ENCODE data around the gene PGGHG. TPM values are rescaled to one million over a fixed set of nuclear protein-coding genes. Genes with fewer than 3 reads are reported as not detected.
A peak's percentile ranks its signal among the peaks of the same experiment; 100 is the strongest.
"Not testable (repeated sequence)": the region's sequence is repeated elsewhere in the genome, so short reads cannot be mapped to it uniquely, and the experiment has no call there.

PGGHG gene
- total RNA-seq, 1 donor from 2014 or later = 2.6 TPM

DNA sequence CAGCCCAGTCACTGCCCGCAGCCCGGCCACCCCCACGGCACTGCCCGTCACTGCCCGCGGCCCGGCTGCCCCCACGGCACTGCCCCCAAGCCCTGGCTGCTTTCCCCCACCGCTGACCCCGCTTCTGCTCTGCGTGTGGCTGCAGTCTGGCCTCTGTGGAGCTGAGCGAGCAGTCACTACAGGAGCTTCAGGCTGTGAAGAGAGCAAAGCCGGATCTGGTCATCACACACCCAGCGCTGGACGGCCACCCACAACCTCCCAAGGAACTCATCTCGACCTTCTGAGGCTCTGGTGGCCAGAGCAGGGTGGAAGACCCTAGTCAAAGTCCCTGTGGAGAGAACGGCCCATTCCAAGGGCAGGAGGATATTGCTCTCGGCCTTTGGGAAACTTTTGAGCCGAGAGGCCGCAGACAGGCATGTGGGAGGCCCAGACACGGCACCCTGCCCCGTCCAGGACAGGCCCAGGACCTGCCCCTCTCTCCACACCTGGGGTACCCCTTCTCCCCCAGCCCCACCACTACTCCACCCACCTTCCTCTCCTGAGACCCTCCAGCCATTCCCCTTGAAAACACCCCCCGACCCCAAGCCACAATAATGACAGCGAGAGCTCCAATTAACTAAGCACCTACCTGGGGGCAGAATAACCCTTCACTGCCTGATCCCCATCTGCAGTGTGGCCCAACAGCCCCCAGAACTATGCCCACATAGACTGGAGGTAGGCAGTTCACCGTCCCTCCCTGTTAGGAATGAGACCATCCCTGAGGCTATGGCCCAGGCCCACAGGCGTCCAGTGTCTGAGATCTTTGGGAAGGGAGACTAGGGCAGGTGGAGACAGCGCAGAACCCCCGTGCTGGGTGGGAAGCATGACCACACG is 3.7 kb upstream of the PGGHG start:
- no peaks in the 10 kb centered on the region for H3K9me3 ChIP-seq (ENCODE audit: control insufficient read depth in 3 of 3, low read length in 3 of 3)
- H3K9ac ChIP-seq (ENCODE audit: low read depth in 1 of 3, low read length in 3 of 3) = no peak overlapping the region
- no peak overlapping the region for H3K4me3 ChIP-seq (ENCODE audit: low read length in 3 of 3)
- H3K27me3 ChIP-seq (ENCODE audit: control insufficient read depth in 3 of 3, insufficient read depth in 3 of 3, low read length in 3 of 3) = peaks cover 66 to 71% (median 70%) of the 10 kb centered on the region in 3 donors
- H3K27ac ChIP-seq (ENCODE audit: low read depth, low read length) = no peak overlapping the region
- peaks cover 5 to 26% (median 21%) of the 10 kb centered on the region in 3 donors for H3K4me1 ChIP-seq (ENCODE audit: control insufficient read depth in 3 of 3, insufficient read depth in 3 of 3, low read length in 3 of 3)
- H3K36me3 ChIP-seq (ENCODE audit: control insufficient read depth in 3 of 3, insufficient read depth in 3 of 3, low read length in 3 of 3) = no peaks in the 10 kb centered on the region

DNA sequence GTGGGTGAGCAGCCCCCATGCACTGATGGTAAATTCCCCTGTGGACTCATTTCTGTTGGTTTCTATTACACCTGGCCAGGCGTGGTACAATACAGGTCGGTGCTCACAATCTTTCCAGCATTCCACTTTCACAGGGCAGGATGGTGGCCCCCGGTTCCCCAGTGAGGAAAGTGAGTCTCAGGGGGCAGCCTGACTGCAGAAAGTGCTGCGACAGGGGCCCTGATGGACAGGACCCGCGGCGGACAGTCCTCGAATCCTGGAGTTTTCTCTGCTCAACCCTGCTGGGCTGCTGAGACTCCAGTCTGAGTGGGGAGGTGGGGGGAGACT is 3.1 kb upstream of the PGGHG start:
- Histone ChIP-seq H3K36me3 (ENCODE audit: control insufficient read depth in 3 of 3, insufficient read depth in 3 of 3, low read length in 3 of 3) (no peaks in the 10 kb centered on the region), H3K9ac (ENCODE audit: low read depth in 1 of 3, low read length in 3 of 3) (no peak overlapping the region), H3K27me3 (ENCODE audit: control insufficient read depth in 3 of 3, insufficient read depth in 3 of 3, low read length in 3 of 3) (peaks cover 60 to 65% (median 64%) of the 10 kb centered on the region in 3 donors), H3K4me1 (ENCODE audit: control insufficient read depth in 3 of 3, insufficient read depth in 3 of 3, low read length in 3 of 3) (peaks cover 3 to 27% (median 20%) of the 10 kb centered on the region in 3 donors), H3K4me3 (ENCODE audit: low read length in 3 of 3) (no peak overlapping the region), H3K9me3 (ENCODE audit: control insufficient read depth in 3 of 3, low read length in 3 of 3) (no peaks in the 10 kb centered on the region), H3K27ac (ENCODE audit: low read depth, low read length) (no peak overlapping the region)

DNA sequence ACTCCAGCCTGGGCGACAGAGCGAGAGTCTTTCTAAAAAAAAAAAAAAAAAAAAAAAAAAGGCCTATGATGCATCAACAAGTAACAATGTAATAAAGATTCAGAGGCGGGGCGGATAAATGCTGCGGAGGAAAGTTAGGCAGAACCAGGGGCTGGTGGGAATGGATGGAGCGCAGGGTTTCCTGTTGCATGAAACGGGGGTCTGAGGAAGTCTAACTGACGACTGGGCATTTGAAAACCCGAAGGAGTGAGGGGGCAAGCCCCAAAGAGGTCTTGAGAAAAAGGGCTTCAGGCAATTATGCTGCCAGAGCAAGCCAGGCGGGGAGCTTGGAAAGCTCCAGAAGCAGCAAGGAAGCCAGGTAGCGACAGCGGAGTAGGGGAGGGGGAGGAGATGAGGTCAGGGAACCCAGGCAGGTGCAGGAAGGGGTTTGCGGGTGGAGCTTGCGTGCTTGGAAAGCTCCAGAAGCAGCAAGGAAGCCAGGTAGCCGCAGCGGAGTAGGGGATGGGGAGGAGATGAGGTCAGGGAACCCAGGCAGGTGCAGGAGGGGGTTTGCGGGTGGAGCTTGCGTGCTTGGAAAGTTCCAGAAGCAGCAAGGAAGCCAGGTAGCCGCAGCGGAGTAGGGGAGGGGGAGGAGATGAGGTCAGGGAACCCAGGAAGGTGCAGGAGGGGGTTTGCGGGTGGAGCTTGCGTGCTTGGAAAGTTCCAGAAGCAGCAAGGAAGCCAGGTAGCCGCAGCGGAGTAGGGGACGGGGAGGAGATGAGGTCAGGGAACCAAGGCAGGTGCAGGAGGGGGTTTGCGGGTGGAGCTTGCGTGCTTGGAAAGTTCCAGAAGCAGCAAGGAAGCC is 1.7 kb upstream of the PGGHG start:
- not testable (repeated sequence) for H3K4me3 ChIP-seq (ENCODE audit: low read length in 3 of 3); H3K27ac ChIP-seq (ENCODE audit: low read depth, low read length); H3K9ac ChIP-seq (ENCODE audit: low read depth in 1 of 3, low read length in 3 of 3); H3K36me3 ChIP-seq (ENCODE audit: control insufficient read depth in 3 of 3, insufficient read depth in 3 of 3, low read length in 3 of 3); H3K9me3 ChIP-seq (ENCODE audit: control insufficient read depth in 3 of 3, low read length in 3 of 3)
- peaks cover 46 to 51% (median 50%) of the 10 kb centered on the region in 3 donors for H3K27me3 ChIP-seq (ENCODE audit: control insufficient read depth in 3 of 3, insufficient read depth in 3 of 3, low read length in 3 of 3)
- H3K4me1 ChIP-seq (ENCODE audit: control insufficient read depth in 3 of 3, insufficient read depth in 3 of 3, low read length in 3 of 3) = peaks cover 0 to 19% (median 13%) of the 10 kb centered on the region in 3 donors

- Histone ChIP-seq H3K9ac (ENCODE audit: low read depth in 1 of 3, low read length in 3 of 3) (peak overlapping the region; percentile 19 to 64 (median 33)), H3K27me3 (ENCODE audit: control insufficient read depth in 3 of 3, insufficient read depth in 3 of 3, low read length in 3 of 3) (peaks cover 39 to 44% (median 43%) of the 10 kb centered on the region in 3 donors), H3K36me3 (ENCODE audit: control insufficient read depth in 3 of 3, insufficient read depth in 3 of 3, low read length in 3 of 3) (no peaks in the 10 kb centered on the region), H3K4me1 (ENCODE audit: control insufficient read depth in 3 of 3, insufficient read depth in 3 of 3, low read length in 3 of 3) (peaks cover 0 to 19% (median 13%) of the 10 kb centered on the region in 3 donors), H3K9me3 (ENCODE audit: control insufficient read depth in 3 of 3, low read length in 3 of 3) (no peaks in the 10 kb centered on the region), H3K27ac (ENCODE audit: low read depth, low read length) (no peak overlapping the region), H3K4me3 (ENCODE audit: low read length in 3 of 3) (peak overlapping the region; percentile 52 to 61 (median 60))
Observed at GRCh38 chr11:287821-288477, 977 bp upstream of the PGGHG start.

DNA sequence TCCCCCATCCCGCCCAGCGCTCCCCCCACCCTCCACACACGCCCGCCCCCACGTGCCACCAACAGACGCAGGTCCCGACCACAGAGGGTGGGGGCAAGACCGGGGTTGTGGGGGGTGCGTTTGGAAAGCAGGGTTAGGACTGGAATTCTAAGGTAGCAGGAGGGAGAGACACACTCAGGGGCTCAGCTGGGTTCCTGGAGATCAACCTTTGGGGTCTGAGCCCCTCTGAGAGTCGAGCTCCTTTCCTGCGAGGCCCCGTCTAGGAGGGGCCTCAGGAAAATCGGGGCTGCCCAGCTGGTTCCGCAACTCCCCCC is 429 bp downstream of the PGGHG start:
- H3K9ac ChIP-seq (ENCODE audit: low read depth in 1 of 3, low read length in 3 of 3) = peak overlapping the region in 1 of 3 donors; percentile 38
- H3K9me3 ChIP-seq (ENCODE audit: control insufficient read depth in 3 of 3, low read length in 3 of 3) = no peaks in the 10 kb centered on the region

GRCh38 chr11:289712-290620 is 1.0 kb downstream of the PGGHG start:
- H3K36me3 ChIP-seq (ENCODE audit: control insufficient read depth in 3 of 3, insufficient read depth in 3 of 3, low read length in 3 of 3) = peaks cover 0 to 2% (median 0%) of the 10 kb centered on the region in 3 donors
- H3K9me3 ChIP-seq (ENCODE audit: control insufficient read depth in 3 of 3, low read length in 3 of 3) = no peaks in the 10 kb centered on the region
- H3K27ac ChIP-seq (ENCODE audit: low read depth, low read length) = no peak overlapping the region
- H3K4me1 ChIP-seq (ENCODE audit: control insufficient read depth in 3 of 3, insufficient read depth in 3 of 3, low read length in 3 of 3) = peaks cover 0 to 19% (median 13%) of the 10 kb centered on the region in 3 donors
- H3K27me3 ChIP-seq (ENCODE audit: control insufficient read depth in 3 of 3, insufficient read depth in 3 of 3, low read length in 3 of 3) = peaks cover 28 to 35% (median 30%) of the 10 kb centered on the region in 3 donors
- peak overlapping the region in 1 of 3 donors; percentile 38 for H3K9ac ChIP-seq (ENCODE audit: low read depth in 1 of 3, low read length in 3 of 3)
- H3K4me3 ChIP-seq (ENCODE audit: low read length in 3 of 3) = peak overlapping the region in 1 of 3 donors; percentile 41

More for the DNA sequence above, 429 bp downstream of the PGGHG start:
- Histone ChIP-seq H3K36me3 (ENCODE audit: control insufficient read depth in 3 of 3, insufficient read depth in 3 of 3, low read length in 3 of 3) (no peaks in the 10 kb centered on the region), H3K27me3 (ENCODE audit: control insufficient read depth in 3 of 3, insufficient read depth in 3 of 3, low read length in 3 of 3) (peaks cover 32 to 36% (median 32%) of the 10 kb centered on the region in 3 donors), H3K27ac (ENCODE audit: low read depth, low read length) (no peak overlapping the region), H3K4me3 (ENCODE audit: low read length in 3 of 3) (peak overlapping the region in 2 of 3 donors; percentile 5 to 41), H3K4me1 (ENCODE audit: control insufficient read depth in 3 of 3, insufficient read depth in 3 of 3, low read length in 3 of 3) (peaks cover 0 to 19% (median 13%) of the 10 kb centered on the region in 3 donors)

DNA sequence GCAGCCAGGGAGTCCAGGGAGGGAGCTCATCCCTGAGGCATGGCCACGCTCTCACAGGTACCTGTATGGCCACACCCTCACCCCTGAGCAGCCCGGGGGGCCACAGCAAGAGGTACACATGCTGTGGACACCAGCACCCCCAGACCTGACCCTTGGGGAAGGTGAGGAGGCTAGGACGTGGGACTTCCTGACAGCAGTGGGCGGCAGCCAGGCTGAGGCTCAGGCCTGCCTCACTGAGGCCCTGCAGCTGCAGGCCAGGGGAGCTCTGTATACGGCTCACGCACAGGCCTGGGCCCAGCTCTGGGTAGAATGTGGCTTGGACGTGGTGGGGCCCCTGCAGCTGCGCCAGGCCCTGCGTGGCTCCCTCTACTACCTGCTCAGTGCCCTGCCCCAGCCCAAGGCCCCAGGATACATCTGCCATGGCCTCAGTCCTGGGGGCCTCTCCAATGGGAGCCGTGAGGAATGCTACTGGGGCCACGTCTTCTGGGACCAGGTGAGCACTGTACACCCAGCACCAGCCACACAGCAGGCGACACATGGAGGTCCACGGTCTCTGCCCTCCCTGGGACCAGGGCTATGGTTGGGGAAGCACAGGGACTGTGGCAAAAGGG is 1.8 kb downstream of the PGGHG start:
- H3K27me3 ChIP-seq (ENCODE audit: control insufficient read depth in 3 of 3, insufficient read depth in 3 of 3, low read length in 3 of 3) = peaks cover 24 to 28% (median 24%) of the 10 kb centered on the region in 3 donors
- H3K4me3 ChIP-seq (ENCODE audit: low read length in 3 of 3) = no peak overlapping the region
- no peak overlapping the region for H3K9ac ChIP-seq (ENCODE audit: low read depth in 1 of 3, low read length in 3 of 3)
- no peak overlapping the region for H3K27ac ChIP-seq (ENCODE audit: low read depth, low read length)
- no peaks in the 10 kb centered on the region for H3K9me3 ChIP-seq (ENCODE audit: control insufficient read depth in 3 of 3, low read length in 3 of 3)
- H3K36me3 ChIP-seq (ENCODE audit: control insufficient read depth in 3 of 3, insufficient read depth in 3 of 3, low read length in 3 of 3) = peaks cover 0 to 2% (median 0%) of the 10 kb centered on the region in 3 donors
- peaks cover 0 to 19% (median 13%) of the 10 kb centered on the region in 3 donors for H3K4me1 ChIP-seq (ENCODE audit: control insufficient read depth in 3 of 3, insufficient read depth in 3 of 3, low read length in 3 of 3)

- peaks cover 0 to 20% (median 13%) of the 10 kb centered on the region in 3 donors for H3K4me1 ChIP-seq (ENCODE audit: control insufficient read depth in 3 of 3, insufficient read depth in 3 of 3, low read length in 3 of 3)
- H3K9ac ChIP-seq (ENCODE audit: low read depth in 1 of 3, low read length in 3 of 3) = no peak overlapping the region
- H3K27me3 ChIP-seq (ENCODE audit: control insufficient read depth in 3 of 3, insufficient read depth in 3 of 3, low read length in 3 of 3) = peaks cover 23 to 32% (median 25%) of the 10 kb centered on the region in 3 donors
- H3K36me3 ChIP-seq (ENCODE audit: control insufficient read depth in 3 of 3, insufficient read depth in 3 of 3, low read length in 3 of 3) = peaks cover 0 to 2% (median 0%) of the 10 kb centered on the region in 3 donors
- H3K27ac ChIP-seq (ENCODE audit: low read depth, low read length) = no peak overlapping the region
- no peak overlapping the region for H3K4me3 ChIP-seq (ENCODE audit: low read length in 3 of 3)
- H3K9me3 ChIP-seq (ENCODE audit: control insufficient read depth in 3 of 3, low read length in 3 of 3) = no peaks in the 10 kb centered on the region
Observed at GRCh38 chr11:291281-292210, 2.6 kb downstream of the PGGHG start.
